HG03521 (cell line): ENCODE data around the gene CLIP4.

Experiments used
- ATAC-seq: cut with Tn5 transposase; IDR thresholded peaks from one replicate; pipeline ENCODE4 v1.9.1; 2021; ENCODE audit warnings: mild to moderate bottlenecking, moderate library complexity; ENCODE audit not compliant: unreplicated experiment

CLIP4 gene

GRCh38 chr2:29182920-29183319 is 67.7 kb downstream of the CLIP4 start:
- ATAC-seq = no peak

- no peak for ATAC-seq
Observed at GRCh38 chr2:29184531-29184930, 69.3 kb downstream of the CLIP4 start.

DNA sequence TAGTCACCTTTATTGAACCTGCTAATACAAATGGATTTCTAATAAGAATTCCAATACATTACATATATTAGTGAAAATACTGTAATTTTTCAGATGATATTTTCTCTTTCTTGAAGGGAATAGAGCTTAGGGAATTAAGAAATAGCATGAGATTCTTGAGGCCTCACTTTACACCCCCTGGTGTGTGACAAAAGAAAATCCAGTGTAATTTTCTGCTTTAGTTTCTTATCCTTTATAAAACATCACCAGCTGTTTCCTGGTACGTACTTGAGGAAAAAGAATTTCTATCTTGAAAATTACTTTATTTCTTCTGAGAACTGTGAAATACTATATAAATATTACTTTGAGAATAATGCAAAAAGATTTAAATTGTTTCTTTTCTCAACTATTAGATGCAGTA is 71.6 kb downstream of the CLIP4 start:
- ATAC-seq = no peak

DNA sequence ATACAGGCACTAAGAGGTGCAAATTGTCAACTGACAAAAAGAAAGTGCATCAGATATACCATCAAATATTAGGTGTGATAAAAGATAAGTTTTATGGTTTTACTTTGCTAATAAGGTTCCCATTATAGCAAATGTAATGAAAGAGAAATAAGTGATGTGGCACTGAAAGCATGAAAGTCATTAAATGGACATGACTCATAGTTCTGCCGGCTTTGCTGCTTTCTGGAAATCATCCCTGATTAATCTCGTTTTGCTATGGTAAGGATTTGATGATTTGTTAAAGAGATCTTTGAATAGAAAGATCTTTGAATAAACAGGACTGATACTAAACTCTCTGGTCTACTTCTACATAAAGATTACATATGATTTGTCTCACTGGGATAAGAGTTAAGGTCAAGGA is 72.7 kb downstream of the CLIP4 start:
- ATAC-seq = no peak

DNA sequence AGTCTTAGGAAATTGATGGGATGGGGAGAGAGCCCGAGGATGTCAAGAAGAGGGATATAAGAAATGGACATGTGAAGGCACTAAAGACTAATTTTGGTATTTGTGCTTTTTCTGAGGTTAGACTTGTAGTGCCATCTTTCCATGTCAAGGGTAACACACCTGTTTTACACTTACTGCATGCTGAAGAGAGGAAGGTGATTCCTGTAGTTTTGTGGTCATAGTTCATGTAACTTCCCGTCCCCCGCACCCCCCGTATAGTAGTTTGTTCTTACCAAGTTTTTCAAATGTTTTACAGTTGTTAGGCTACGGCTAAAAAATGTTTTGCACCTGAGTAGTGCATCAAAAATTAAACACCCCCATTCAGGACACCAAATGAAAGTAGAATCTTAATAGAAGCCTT is 73.8 kb downstream of the CLIP4 start:
- no peak for ATAC-seq

GRCh38 chr2:29191817-29192216 is 76.6 kb downstream of the CLIP4 start:
- no peak for ATAC-seq

DNA sequence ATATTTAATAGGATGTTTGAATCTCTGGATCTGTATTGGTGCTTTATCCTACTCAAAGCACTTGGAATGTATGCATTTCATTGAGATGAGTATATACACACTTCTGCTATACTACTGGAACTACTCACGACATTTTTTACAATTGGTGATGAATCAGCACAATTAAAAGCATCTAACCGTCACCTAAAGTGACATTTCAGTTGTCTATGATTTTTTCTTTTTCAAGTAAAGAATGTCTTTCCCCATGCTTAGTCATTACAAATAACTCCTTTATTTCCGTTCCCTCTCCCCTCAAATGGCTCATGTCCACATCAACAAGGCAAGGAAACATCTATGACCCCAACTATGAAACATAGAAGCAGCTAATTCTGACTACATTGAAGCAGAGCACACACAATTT is 77.3 kb downstream of the CLIP4 start:
- ATAC-seq = no peak

- ATAC-seq = no peak
Observed at GRCh38 chr2:29193111-29193510, 77.9 kb downstream of the CLIP4 start.

- no peak for ATAC-seq
Observed at GRCh38 chr2:29193681-29194080, 78.5 kb downstream of the CLIP4 start.

- ATAC-seq = no peak
Observed at GRCh38 chr2:29195796-29196195, 80.6 kb downstream of the CLIP4 start.

GRCh38 chr2:29196792-29197788 is 81.9 kb downstream of the CLIP4 start:
- no peak for ATAC-seq

DNA sequence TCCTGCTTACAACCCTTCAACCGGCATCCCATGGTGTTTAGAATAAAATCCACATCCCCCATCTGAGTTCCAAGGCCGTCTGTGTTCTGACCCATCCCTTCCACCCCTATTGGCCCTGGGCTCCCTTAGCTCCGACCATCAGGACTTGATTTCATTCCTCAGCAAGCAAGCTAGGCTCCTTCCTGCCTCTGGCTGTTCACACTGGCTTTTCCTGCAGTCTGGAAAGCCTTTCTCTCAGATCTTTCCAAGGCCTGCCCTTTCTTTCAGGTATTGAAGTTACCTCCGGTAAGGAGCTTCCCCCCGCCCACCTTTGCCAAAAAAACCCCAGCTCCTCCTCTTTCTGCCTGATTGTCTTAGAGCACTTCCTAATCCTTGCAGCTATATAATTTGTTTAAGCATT is 86.8 kb downstream of the CLIP4 start:
- no peak for ATAC-seq

DNA sequence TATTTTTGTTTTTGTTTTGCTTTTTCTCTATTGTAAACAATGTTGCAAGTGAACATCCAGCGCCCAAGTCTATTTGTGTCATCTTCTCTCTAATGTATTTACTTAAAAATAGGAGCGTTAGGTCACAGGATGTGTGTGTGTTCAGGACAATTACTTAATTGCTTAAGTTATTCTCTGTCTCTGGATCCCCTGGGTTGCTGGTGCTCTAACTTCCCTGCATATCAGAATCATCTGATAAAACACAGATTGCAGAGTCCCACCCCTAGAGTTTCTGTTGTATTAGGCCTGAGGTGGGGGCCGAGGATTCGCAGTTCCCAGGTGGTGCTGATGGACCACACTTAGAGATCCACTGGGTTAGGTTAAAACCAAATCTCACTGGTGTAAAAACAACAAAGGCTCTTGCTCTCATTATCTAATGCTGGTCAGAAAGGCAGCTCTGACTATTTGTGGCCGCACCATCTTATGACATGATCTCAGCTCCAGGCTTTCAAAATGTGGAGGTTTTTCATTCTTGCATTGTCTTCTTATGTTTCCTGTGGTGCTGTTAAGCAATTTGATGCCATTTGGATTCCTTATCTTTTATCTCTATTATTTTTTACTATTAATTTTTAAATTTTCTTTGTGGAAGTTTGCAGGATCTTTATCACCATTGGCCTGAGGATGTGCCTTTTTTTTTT is 87.7 kb downstream of the CLIP4 start:
- ATAC-seq = no peak

GRCh38 chr2:29206941-29207340 is 91.7 kb downstream of the CLIP4 start:
- ATAC-seq = no peak

GRCh38 chr2:29207352-29208148 is 92.3 kb downstream of the CLIP4 start:
- ATAC-seq = no peak

DNA sequence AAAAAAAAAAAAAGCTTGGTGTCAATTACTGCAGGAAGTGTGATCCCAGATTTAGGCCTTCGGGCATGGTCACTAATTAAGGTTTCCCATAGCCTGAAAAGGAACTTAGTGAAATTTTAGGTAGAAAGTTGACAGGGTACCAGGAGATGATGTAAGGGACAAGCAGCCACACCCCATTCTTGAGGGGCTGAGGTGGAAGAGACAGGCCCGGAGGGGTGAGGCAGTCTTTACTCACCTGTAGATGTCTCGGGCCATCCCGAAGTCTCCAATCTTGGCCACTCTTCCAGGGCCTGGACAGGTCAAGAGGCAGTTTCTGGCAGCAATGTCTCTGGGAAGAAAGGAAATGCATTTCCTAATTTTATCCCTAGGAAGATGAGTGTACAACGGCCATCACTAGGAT is 94.3 kb downstream of the CLIP4 start:
- ATAC-seq = no peak

GRCh38 chr2:29212009-29212408 is 96.8 kb downstream of the CLIP4 start:
- ATAC-seq = no peak

- ATAC-seq = no peak
Observed at GRCh38 chr2:29213888-29214291, 98.7 kb downstream of the CLIP4 start.

DNA sequence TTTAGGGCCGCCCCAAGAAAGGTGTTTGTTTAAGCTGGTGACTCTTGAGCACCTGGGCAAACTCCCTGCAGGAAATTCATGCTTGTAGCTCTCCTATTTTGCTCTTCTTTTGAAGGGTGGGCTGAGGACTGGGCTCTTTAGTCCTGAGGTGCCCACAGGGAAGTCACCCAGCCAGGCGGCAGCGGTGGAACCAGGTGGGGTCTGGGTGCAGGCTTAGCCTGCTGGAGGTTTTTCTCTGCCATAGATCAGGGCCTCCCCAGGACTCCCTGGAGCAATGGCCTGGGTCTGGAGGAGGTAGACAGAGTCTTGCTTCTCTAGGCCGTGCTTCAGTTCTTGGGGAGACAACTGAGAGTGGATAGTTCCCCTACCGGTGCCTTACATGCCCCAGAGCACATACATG is 99.9 kb downstream of the CLIP4 start:
- no peak for ATAC-seq

GRCh38 chr2:29215739-29216608 is 100.8 kb downstream of the CLIP4 start:
- ATAC-seq = no peak

- no peak for ATAC-seq
Observed at GRCh38 chr2:29216609-29216909, 101.3 kb downstream of the CLIP4 start.
